K562 (cell line): Measurements from ENCODE around the gene ZNF805. TPM values are rescaled to one million over a fixed set of nuclear protein-coding genes. Genes with fewer than 3 reads are reported as not detected.

Experiments
- CSDE1 ChIP-seq, 2 experiments: fragments of 450-650 bp; IDR thresholded peaks; 2 replicates each; pipeline ENCODE4 v1.6.1; 2016; ENCODE audit warnings: mild to moderate bottlenecking in 1 of 2
- CUX1 ChIP-seq: fragments of 200-800 bp; sonication (Bioruptor generic); IDR thresholded peaks from 2 replicates; pipeline ENCODE4 v1.6.1; 2016; ENCODE audit warnings: missing genetic modification characterization, missing compliant biosample characterization
- KLF10 ChIP-seq: fragments of 250-450 bp; sonication (Bioruptor Pico); IDR thresholded peaks from 2 replicates; pipeline ENCODE4 v1.6.1; 2021; ENCODE audit warnings: matching md5 sums
- KLF16 ChIP-seq: IDR thresholded peaks from 2 replicates; pipeline ENCODE4 v1.6.1; 2016; ENCODE audit warnings: antibody characterized with exemption
- MAX ChIP-seq: sonication (generic); formaldehyde crosslinking; IDR thresholded peaks from 2 replicates; pipeline ENCODE4 v1.9.0; 2022; ENCODE audit warnings: mild to moderate bottlenecking, missing genetic modification reagents
- NR2C1 ChIP-seq, 2 experiments: fragments of 450-650 bp; IDR thresholded peaks; 2 replicates each; pipeline ENCODE4 v1.6.1; 2017; ENCODE audit warnings: mild to moderate bottlenecking in 2 of 2, antibody characterized with exemption in 1 of 2, inconsistent platforms in 1 of 2, missing compliant biosample characterization in 1 of 2, missing genetic modification characterization in 1 of 2
- RAD51 ChIP-seq: fragments of 450-650 bp; IDR thresholded peaks from 2 replicates; pipeline ENCODE4 v1.7.1; 2016; ENCODE audit warnings: low read depth, mild to moderate bottlenecking, borderline replicate concordance
- ZNF24 ChIP-seq: fragments of 450-650 bp; IDR thresholded peaks from 2 replicates; pipeline ENCODE4 v1.6.1; 2016
- ZNF655 ChIP-seq: fragments of 250-450 bp; sonication (Bioruptor Pico); IDR thresholded peaks from 2 replicates; pipeline ENCODE4 v1.5.0; 2021
- polyA plus RNA-seq, 8 experiments: library from polyadenylated mRNA; depleted of rRNA in 4 of 8; stranded (reverse) in 5 of 8; unstranded in 3 of 8; fragments of >200 nt; fragmentation: Nextera tagmentation in 2 of 8; fragmentation: Illumina TruSeq in 1 of 8; extraction: Ambion mirVana in 2 of 8; extraction: Trizol in 1 of 8; gene quantifications; 2 replicates each; pipeline versions ENCODE4 v1.2.1 to v1.2.3, GENCODE V29; 2011 to 2014; ENCODE audit warnings: inconsistent platforms in 1 of 8, missing spikeins in 1 of 8
- total RNA-seq, 7 experiments: library from RNA; depleted of rRNA in 6 of 7; stranded (reverse); fragments of >200 nt in 6 of 7; fragmentation: Illumina TruSeq in 2 of 7; extraction: Trizol in 2 of 7; gene quantifications; 2 replicates each; pipeline versions ENCODE4 v1.2.1 to v1.2.3, GENCODE V29; 2011 to 2021; ENCODE audit warnings: low replicate concordance in 1 of 7
- TF ChIP-seq, protein P1 (sequence below): fragments of 450-650 bp; IDR thresholded peaks from 2 replicates; pipeline ENCODE4 v1.7.0; 2016; ENCODE audit warnings: borderline replicate concordance

Gene ZNF805
- total and polyA plus RNA-seq, 9 of the 15 experiments (the other 6 are each of a cell fraction or from before 2014, with no cell fraction given), result 0.32 to 6.7 (median 3.9) TPM

DNA sequence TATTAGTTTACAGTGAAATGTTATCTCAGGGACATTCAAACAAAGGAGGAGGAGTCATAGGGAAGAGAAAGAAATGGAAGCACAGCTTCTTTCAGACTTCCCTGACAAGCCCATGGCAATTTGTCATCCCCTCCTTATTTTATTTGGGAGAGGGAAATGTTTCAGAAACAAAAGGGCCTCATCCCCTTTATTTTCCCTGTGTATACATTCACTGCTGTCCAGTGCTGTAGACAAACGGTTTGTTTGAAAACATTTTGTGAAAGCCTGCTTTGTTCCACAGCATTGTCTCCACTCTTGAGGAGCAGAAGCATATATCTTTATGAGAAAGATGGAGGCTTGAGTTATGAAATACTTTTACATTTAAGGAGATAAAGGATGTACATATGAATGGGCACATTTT lies 52.1 kb downstream of the ZNF805 start (continued):
- TF ChIP-seq CUX1 (CRISPR knock-in tag) (no peak), ZNF24 (no peak), KLF10 (CRISPR knock-in tag) (no peak), KLF16 (no peak), ZNF655 (CRISPR knock-in tag) (no peak), NR2C1 (IDR thresholded peaks at IDR 0.05) (no peak), NR2C1 (tag; IDR thresholded peaks at IDR 0.05) (no peak), CSDE1 (IDR thresholded peaks at IDR 0.05) (no peak), MAX (CRISPR knock-in tag) (no peak), RAD51 (no peak)
- TF ChIP-seq, protein P1, sequence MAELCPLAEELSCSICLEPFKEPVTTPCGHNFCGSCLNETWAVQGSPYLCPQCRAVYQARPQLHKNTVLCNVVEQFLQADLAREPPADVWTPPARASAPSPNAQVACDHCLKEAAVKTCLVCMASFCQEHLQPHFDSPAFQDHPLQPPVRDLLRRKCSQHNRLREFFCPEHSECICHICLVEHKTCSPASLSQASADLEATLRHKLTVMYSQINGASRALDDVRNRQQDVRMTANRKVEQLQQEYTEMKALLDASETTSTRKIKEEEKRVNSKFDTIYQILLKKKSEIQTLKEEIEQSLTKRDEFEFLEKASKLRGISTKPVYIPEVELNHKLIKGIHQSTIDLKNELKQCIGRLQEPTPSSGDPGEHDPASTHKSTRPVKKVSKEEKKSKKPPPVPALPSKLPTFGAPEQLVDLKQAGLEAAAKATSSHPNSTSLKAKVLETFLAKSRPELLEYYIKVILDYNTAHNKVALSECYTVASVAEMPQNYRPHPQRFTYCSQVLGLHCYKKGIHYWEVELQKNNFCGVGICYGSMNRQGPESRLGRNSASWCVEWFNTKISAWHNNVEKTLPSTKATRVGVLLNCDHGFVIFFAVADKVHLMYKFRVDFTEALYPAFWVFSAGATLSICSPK, result no peak
